ENCODE measurements around the gene PLA2G6. TPM values are rescaled to one million over a fixed set of nuclear protein-coding genes. Genes with fewer than 3 reads are reported as not detected.

Gene PLA2G6
- total RNA-seq, 2 experiments from 2014 or later: 33.9 to 83.9 TPM

DNA sequence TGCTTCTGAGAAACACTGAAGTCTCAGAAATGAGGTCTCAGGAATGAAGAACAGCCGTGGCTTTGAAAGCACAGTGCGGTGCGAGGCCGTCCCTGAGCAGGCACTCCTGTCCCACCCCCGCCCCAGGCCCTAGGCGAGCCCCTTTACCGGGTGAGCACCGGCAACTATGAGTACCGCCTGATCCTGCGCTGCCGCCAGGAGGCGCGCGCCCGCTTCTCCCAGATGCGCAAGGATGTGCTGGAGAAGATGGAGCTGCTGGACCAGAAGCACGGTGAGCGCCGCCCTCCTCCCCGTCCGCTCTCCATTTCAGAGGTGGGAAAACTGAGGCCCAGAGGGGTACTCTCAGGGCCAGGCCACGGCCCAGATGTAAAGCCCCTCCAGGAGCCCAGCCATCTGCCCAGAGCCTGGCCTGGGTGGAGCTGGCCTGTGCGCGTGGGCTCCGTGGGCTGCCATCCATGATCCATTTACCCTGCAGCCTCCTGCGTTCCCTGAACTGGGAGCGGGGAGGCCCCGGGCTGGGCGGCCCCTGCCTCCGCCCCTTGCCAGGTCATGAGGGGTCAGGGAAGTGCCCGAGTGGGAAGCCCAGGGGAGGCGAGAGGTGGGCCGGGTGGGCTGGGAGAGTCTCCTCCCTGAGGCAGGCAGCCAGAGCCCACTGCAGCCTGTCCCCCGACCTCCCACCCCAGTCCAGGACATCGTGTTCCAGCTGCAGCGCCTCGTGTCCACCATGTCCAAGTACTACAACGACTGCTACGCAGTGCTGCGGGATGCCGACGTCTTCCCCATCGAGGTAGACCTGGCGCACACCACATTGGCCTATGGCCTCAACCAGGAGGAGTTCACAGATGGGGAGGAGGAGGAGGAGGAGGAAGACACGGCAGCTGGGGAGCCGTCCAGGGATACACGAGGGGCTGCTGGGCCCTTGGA lies 107.2 kb downstream of the PLA2G6 start:
- Histone ChIP-seq H3K9me3 (ENCODE audit: low read length) (no peaks in the 10 kb centered on the region), H2AFZ (ENCODE audit: low read length) (no peak overlapping the region), H4K20me1 (ENCODE audit: insufficient read depth, low read length) (no peaks in the 10 kb centered on the region), H3K4me2 (ENCODE audit: low read length) (no peak overlapping the region), H3K4me1 (ENCODE audit: insufficient read depth, low read length, poor library complexity, severe bottlenecking) (no peaks in the 10 kb centered on the region), H3K27ac (ENCODE audit: low read depth, low read length, poor library complexity, severe bottlenecking) (no peak overlapping the region), H3K79me2 (ENCODE audit: insufficient read depth, low read depth, low read length) (no peaks in the 10 kb centered on the region), H3K4me3 (ENCODE audit: low read depth, low read length, poor library complexity, severe bottlenecking) (no peak overlapping the region), H3K9me2 (ENCODE audit: insufficient read depth, low read length) (no peaks in the 10 kb centered on the region), H3K36me3 (ENCODE audit: insufficient read depth, low read length) (no peaks in the 10 kb centered on the region)
- ChIA-PET POLR2A (no interaction called here), CTCF (ENCODE audit: unreplicated experiment) (no interaction called here)
- no TSS peak for BruUV-seq (replicated peaks)
- no peak for DNase-seq (ENCODE audit: low spot score)
- intact Hi-C loops (cut with micrococcal nuclease; ENCODE audit: unreplicated experiment): no loop called here
- no peak for TF ChIP-seq EZH2phosphoT487 (IDR thresholded peaks at IDR 0.05; ENCODE audit: borderline replicate concordance, low read depth, low read length)
- TF ChIP-seq, protein P1, sequence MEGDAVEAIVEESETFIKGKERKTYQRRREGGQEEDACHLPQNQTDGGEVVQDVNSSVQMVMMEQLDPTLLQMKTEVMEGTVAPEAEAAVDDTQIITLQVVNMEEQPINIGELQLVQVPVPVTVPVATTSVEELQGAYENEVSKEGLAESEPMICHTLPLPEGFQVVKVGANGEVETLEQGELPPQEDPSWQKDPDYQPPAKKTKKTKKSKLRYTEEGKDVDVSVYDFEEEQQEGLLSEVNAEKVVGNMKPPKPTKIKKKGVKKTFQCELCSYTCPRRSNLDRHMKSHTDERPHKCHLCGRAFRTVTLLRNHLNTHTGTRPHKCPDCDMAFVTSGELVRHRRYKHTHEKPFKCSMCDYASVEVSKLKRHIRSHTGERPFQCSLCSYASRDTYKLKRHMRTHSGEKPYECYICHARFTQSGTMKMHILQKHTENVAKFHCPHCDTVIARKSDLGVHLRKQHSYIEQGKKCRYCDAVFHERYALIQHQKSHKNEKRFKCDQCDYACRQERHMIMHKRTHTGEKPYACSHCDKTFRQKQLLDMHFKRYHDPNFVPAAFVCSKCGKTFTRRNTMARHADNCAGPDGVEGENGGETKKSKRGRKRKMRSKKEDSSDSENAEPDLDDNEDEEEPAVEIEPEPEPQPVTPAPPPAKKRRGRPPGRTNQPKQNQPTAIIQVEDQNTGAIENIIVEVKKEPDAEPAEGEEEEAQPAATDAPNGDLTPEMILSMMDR (conservative IDR thresholded peaks at IDR 0.05; ENCODE audit: low read length): no peak

DNA sequence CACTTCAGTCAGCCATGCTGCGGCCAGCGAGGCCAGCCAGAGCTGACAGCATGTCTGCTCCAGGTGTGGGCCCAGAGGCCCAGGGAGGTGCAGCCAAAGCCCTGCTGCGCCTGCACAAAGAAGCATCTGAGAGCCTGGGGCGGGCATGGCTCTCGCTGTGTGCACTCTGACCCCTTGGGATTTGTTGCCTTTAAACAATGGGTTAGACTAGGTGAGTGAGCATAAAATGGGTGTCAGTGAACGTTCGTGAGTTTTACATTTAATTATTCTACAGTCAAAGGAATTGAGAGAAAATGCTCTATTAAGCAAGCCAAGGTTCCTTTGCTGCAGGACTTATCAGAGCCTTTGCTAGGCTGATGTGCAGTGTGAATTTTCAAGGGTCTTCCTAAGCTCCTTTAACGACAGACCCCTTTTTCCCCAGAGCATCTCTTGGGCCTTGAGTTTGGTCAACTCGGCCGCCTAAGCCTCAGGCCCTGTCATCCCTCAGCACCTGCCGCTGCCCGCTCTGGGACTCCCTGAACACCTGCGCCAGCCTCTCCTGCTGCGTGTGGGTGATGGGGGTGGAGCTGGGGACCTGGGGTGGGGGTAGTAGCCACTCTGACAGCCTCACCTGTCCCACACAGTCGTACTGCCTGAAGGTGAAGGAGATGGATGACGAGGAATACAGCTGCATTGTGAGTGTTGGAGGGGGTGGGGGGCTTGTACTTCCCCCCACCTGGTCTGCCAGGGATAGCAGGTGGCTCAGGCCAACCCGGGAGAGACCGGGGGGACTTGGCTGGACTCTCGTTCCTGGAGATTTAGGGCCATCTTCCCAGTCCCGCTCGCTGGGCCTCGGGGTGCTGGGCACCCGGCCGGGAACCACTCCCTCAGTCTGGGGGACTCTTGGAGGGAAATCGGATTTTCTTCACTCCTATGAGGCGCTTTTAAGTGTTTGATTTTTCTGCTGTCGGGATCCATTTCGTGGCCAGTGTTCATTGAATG lies 108.2 kb downstream of the PLA2G6 start:
- TF ChIP-seq EZH2phosphoT487 (IDR thresholded peaks at IDR 0.05; ENCODE audit: borderline replicate concordance, low read depth, low read length): no peak
- TF ChIP-seq, protein P1 (conservative IDR thresholded peaks at IDR 0.05; ENCODE audit: low read length): no peak
- no TSS peak for BruUV-seq (replicated peaks)
- no peaks in the 10 kb centered on the region for H3K4me1 ChIP-seq (ENCODE audit: insufficient read depth, low read length, poor library complexity, severe bottlenecking)
- no peak for DNase-seq (ENCODE audit: low spot score)
- no peaks in the 10 kb centered on the region for H4K20me1 ChIP-seq (ENCODE audit: insufficient read depth, low read length)
- CTCF ChIA-PET (ENCODE audit: unreplicated experiment): no interaction called here
- POLR2A ChIA-PET: no interaction called here
- no peak overlapping the region for H3K4me3 ChIP-seq (ENCODE audit: low read depth, low read length, poor library complexity, severe bottlenecking)
- H3K79me2 ChIP-seq (ENCODE audit: insufficient read depth, low read depth, low read length): no peaks in the 10 kb centered on the region
- no peaks in the 10 kb centered on the region for H3K9me3 ChIP-seq (ENCODE audit: low read length)
- no peak overlapping the region for H2AFZ ChIP-seq (ENCODE audit: low read length)
- intact Hi-C loops (cut with micrococcal nuclease; ENCODE audit: unreplicated experiment): no loop called here
- no peak overlapping the region for H3K27ac ChIP-seq (ENCODE audit: low read depth, low read length, poor library complexity, severe bottlenecking)
- no peaks in the 10 kb centered on the region for H3K9me2 ChIP-seq (ENCODE audit: insufficient read depth, low read length)
- H3K4me2 ChIP-seq (ENCODE audit: low read length): no peak overlapping the region
- H3K36me3 ChIP-seq (ENCODE audit: insufficient read depth, low read length): no peaks in the 10 kb centered on the region

All from OCI-LY7 (cell line).